ENCODE data around the gene SGMS1. TPM values are rescaled to one million over a fixed set of nuclear protein-coding genes. Genes with fewer than 3 reads are reported as not detected.

Gene SGMS1
- polyA plus RNA-seq, 1 of the 3 experiments (the other 2 are of a cell fraction) = 6.3 TPM

DNA sequence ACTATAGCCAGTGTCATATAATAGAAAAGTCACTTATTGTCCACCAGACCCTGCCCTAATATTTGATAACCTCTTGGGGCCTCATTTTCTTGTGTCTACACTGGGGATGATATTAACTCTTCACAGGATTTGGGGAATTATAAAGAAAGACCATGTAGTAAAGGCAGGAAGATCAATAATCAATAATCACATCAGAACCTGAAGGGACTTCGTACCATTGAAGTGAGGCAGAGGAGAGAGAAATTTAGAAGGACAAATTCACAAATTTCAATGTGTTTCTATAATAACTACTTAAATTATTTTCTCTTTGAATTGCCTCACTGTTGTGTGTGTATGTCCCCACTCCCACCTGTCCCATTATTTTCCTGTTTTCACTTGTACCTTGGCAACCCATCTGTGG is 10.7 kb upstream of the SGMS1 start:
- CTCF ChIA-PET = no interaction called here
- H2AFZ ChIP-seq (ENCODE audit: low read depth) = no peak overlapping the region

More for the DNA sequence above, 10.7 kb upstream of the SGMS1 start:
- WGBS (ENCODE audit: low lambda C conversion rate) = 58% methylated on average over 1 of the region's 1 CpG
- no peak overlapping the region for H3K4me2 ChIP-seq
- H3K27ac ChIP-seq (ENCODE audit: low read depth in 2 of 2, low read length in 1 of 2) = no peak overlapping the region
- no peaks in the 10 kb centered on the region for H4K20me1 ChIP-seq (ENCODE audit: insufficient read depth)
- TF ChIP-seq MEF2A (IDR thresholded peaks at IDR 0.05; ENCODE audit: borderline replicate concordance, low read depth) (no peak), GABPA (IDR thresholded peaks at IDR 0.05; ENCODE audit: low read depth) (no peak), TCF12 (IDR thresholded peaks at IDR 0.05) (no peak), YY1 (IDR thresholded peaks at IDR 0.05; ENCODE audit: low read depth) (no peak), RFX5 (IDR thresholded peaks at IDR 0.05; ENCODE audit: low read length) (no peak), MXI1 (IDR thresholded peaks at IDR 0.05; ENCODE audit: low read depth, low read length) (no peak), RAD21 (IDR thresholded peaks at IDR 0.05; ENCODE audit: low read length) (no peak), FOSL2 (IDR thresholded peaks at IDR 0.05; ENCODE audit: borderline replicate concordance, low read depth) (no peak), ELF1 (IDR thresholded peaks at IDR 0.05) (no peak), EP300 (IDR thresholded peaks at IDR 0.05; ENCODE audit: borderline replicate concordance in 1 of 2, low read depth in 1 of 2, low read length in 1 of 2) (no peak), TEAD4 (IDR thresholded peaks at IDR 0.05; ENCODE audit: borderline replicate concordance, insufficient read depth) (no peak), NFIC (IDR thresholded peaks at IDR 0.05; ENCODE audit: borderline replicate concordance) (no peak), GATA2 (CRISPR knock-in tag; IDR thresholded peaks at IDR 0.05) (no peak), SMC3 (IDR thresholded peaks at IDR 0.05; ENCODE audit: low read depth, low read length) (no peak), JUND (IDR thresholded peaks at IDR 0.05) (no peak)
- TF ChIP-seq, protein P1, sequence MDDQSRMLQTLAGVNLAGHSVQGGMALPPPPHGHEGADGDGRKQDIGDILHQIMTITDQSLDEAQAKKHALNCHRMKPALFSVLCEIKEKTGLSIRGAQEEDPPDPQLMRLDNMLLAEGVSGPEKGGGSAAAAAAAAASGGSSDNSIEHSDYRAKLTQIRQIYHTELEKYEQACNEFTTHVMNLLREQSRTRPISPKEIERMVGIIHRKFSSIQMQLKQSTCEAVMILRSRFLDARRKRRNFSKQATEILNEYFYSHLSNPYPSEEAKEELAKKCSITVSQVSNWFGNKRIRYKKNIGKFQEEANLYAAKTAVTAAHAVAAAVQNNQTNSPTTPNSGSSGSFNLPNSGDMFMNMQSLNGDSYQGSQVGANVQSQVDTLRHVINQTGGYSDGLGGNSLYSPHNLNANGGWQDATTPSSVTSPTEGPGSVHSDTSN (IDR thresholded peaks at IDR 0.05) = no peak
- TF ChIP-seq, protein P2, sequence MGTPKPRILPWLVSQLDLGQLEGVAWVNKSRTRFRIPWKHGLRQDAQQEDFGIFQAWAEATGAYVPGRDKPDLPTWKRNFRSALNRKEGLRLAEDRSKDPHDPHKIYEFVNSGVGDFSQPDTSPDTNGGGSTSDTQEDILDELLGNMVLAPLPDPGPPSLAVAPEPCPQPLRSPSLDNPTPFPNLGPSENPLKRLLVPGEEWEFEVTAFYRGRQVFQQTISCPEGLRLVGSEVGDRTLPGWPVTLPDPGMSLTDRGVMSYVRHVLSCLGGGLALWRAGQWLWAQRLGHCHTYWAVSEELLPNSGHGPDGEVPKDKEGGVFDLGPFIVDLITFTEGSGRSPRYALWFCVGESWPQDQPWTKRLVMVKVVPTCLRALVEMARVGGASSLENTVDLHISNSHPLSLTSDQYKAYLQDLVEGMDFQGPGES (IDR thresholded peaks at IDR 0.05; ENCODE audit: low read depth, low read length) = no peak
- TF ChIP-seq, protein P3, sequence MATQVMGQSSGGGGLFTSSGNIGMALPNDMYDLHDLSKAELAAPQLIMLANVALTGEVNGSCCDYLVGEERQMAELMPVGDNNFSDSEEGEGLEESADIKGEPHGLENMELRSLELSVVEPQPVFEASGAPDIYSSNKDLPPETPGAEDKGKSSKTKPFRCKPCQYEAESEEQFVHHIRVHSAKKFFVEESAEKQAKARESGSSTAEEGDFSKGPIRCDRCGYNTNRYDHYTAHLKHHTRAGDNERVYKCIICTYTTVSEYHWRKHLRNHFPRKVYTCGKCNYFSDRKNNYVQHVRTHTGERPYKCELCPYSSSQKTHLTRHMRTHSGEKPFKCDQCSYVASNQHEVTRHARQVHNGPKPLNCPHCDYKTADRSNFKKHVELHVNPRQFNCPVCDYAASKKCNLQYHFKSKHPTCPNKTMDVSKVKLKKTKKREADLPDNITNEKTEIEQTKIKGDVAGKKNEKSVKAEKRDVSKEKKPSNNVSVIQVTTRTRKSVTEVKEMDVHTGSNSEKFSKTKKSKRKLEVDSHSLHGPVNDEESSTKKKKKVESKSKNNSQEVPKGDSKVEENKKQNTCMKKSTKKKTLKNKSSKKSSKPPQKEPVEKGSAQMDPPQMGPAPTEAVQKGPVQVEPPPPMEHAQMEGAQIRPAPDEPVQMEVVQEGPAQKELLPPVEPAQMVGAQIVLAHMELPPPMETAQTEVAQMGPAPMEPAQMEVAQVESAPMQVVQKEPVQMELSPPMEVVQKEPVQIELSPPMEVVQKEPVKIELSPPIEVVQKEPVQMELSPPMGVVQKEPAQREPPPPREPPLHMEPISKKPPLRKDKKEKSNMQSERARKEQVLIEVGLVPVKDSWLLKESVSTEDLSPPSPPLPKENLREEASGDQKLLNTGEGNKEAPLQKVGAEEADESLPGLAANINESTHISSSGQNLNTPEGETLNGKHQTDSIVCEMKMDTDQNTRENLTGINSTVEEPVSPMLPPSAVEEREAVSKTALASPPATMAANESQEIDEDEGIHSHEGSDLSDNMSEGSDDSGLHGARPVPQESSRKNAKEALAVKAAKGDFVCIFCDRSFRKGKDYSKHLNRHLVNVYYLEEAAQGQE (IDR thresholded peaks at IDR 0.05; ENCODE audit: low read depth, low read length) = no peak
- TF ChIP-seq, protein P4, sequence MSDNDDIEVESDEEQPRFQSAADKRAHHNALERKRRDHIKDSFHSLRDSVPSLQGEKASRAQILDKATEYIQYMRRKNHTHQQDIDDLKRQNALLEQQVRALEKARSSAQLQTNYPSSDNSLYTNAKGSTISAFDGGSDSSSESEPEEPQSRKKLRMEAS (IDR thresholded peaks at IDR 0.05; ENCODE audit: low read depth) = no peak
- TF ChIP-seq, protein P5, sequence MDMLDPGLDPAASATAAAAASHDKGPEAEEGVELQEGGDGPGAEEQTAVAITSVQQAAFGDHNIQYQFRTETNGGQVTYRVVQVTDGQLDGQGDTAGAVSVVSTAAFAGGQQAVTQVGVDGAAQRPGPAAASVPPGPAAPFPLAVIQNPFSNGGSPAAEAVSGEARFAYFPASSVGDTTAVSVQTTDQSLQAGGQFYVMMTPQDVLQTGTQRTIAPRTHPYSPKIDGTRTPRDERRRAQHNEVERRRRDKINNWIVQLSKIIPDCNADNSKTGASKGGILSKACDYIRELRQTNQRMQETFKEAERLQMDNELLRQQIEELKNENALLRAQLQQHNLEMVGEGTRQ (IDR thresholded peaks at IDR 0.05; ENCODE audit: borderline replicate concordance, low read depth, low read length) = no peak
- POLR2A ChIA-PET = no interaction called here
- no peak overlapping the region for H3K4me3 ChIP-seq (ENCODE audit: low read depth in 2 of 2, low read length in 1 of 2)
- no peaks in the 10 kb centered on the region for H3K36me3 ChIP-seq (replicated peaks in 1 of 2; ENCODE audit: control insufficient read depth in 1 of 2, insufficient read depth in 2 of 2, low read length in 1 of 2)
- no peaks in the 10 kb centered on the region for H3K27me3 ChIP-seq (ENCODE audit: insufficient read depth)
- no peak overlapping the region for H3K9ac ChIP-seq
- peaks cover 5% of the 10 kb centered on the region for H3F3A ChIP-seq (replicated peaks; ENCODE audit: insufficient read depth)
- peaks cover 4% of the 10 kb centered on the region in 2 experiments; a peak in 2 of 4 replicates for H3K4me1 ChIP-seq (ENCODE audit: control insufficient read depth in 1 of 2, insufficient read depth in 2 of 2, low read depth in 1 of 2, low read length in 1 of 2)
- no peaks in the 10 kb centered on the region for H3K79me2 ChIP-seq (ENCODE audit: insufficient read depth)
- no peaks in the 10 kb centered on the region for H3K9me2 ChIP-seq
- no peaks in the 10 kb centered on the region for H3K9me3 ChIP-seq
- no peak for DNase-seq
